ENCODE data around the gene ZDHHC14.

ZDHHC14 gene

DNA sequence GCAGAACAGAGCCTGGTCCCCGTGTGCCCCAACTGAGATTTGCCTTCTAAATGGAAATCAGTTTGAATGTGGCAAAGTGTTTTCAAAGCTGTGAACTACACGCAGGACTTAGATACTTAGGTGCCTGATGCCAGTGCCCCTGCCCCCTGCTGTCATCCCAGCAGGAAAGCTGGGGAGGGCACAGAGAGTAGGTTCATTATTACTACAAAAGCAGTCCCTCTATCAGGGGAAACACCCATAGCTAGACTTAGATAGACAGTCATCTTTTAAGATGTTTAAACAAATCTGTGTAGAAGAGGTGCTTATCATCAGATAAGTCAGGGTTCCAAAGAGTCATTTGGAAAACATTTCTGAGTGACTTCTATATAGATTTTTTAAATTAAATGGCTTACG is 287.0 kb downstream of the ZDHHC14 start:
- no peak for DNase-seq (ENCODE audit: low spot score)

- no peak for DNase-seq (ENCODE audit: low spot score)
Observed at GRCh38 chr6:157668713-157669112, 287.7 kb downstream of the ZDHHC14 start.

- no peak for DNase-seq (ENCODE audit: low spot score)
Observed at GRCh38 chr6:157669323-157669722, 288.3 kb downstream of the ZDHHC14 start.

- no peak for DNase-seq (ENCODE audit: low spot score)
Observed at GRCh38 chr6:157669747-157670216, 288.8 kb downstream of the ZDHHC14 start.

GRCh38 chr6:157670466-157671186 is 289.6 kb downstream of the ZDHHC14 start:
- no peak for DNase-seq (ENCODE audit: low spot score)

- DNase-seq (ENCODE audit: low spot score) = no peak
Observed at GRCh38 chr6:157672726-157673412, 291.9 kb downstream of the ZDHHC14 start.

DNA sequence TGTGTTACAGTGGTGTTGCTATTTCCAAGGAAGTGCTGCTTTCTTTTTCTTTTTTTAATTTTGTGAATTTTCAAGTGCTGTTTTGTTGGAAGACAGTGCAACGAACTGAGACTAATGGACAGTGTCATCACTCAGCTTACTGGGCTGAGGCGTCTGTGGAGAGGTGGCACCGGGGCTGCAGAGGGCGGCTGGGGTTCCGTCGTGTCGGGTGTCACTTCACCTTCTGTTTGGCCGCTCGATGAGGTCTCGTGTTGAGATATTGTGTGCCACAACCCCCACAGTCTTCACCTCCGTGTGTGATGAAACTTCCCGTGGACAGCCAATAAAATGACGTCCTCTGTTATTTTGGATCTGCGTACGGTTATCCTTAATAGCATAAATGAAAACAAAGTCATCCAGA is 292.6 kb downstream of the ZDHHC14 start:
- no peak for DNase-seq (ENCODE audit: low spot score)

DNA sequence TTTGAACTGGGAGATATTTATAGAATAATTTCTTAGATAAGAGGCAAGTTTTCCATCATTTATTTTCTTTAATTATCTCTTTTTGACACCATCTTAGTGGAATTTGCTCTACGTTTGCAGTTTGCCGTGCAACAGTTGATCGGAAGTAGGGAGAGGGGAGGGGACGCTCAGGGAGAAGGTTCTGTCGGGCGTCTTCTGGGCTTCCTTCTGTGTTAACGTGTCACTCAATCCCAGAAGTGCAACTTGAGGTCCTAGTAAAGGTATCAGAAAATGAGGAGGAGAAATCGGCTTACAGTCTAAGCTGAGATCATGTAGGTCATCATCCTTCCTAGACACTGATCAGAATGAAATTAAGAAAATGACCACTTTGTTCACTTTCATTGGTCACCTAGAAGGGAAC is 293.1 kb downstream of the ZDHHC14 start:
- no peak for DNase-seq (ENCODE audit: low spot score)

GRCh38 chr6:157675831-157676230 is 294.8 kb downstream of the ZDHHC14 start:
- DNase-seq (ENCODE audit: low spot score) = no peak

- DNase-seq (ENCODE audit: low spot score) = no peak
Observed at GRCh38 chr6:157676241-157676640, 295.3 kb downstream of the ZDHHC14 start.

DNA sequence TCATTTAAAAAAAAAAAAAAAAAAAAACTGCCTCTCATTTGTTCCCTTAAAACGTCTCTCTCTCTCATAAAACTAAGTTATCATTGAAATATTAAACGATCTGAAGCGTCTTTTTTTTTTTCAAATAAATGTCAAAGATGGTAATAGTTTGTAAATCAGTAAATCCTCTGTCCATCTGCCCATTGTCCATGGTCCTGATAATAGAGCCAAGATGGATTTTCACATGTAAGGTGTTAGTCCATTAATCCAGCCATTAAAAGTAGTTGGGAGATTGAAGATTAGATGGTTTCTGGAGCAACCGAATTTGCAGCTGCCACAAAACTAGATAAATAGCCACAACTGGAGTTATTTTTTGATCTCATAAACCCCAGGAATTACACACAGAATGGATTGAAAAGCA is 296.2 kb downstream of the ZDHHC14 start:
- no peak for DNase-seq (ENCODE audit: low spot score)

GRCh38 chr6:157679605-157680580 is 298.9 kb downstream of the ZDHHC14 start:
- DNase-seq (ENCODE audit: low spot score) = no peak

DNA sequence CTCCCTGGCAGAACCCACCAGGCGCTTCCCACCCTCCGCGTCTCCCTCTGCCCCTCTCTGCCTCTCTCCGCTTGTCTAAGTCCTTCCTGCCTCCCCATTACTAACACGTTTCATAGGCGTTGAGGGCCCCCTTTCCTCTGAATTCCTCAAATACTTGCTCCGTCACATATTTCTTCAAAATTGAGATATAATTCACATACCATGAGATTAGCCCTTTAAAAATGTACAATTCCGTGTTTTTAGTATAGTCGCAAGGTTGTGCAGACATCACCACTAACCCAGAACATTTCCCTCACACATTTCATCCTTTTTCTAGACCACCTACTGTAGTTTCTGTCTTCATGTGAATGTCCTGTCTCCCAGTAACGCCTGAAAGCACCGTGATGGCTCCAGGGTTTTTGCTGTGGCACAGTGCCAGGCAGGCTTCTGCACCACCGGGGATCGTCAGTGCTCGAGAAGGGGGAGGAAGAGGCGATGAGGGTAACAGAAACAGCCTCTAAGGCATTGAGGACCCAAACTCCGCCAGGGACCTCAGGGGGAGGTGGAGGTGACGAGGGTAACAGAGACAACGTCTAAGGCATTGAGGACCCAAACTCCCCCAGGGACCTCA is 300.2 kb downstream of the ZDHHC14 start:
- no peak for DNase-seq (ENCODE audit: low spot score)

DNA sequence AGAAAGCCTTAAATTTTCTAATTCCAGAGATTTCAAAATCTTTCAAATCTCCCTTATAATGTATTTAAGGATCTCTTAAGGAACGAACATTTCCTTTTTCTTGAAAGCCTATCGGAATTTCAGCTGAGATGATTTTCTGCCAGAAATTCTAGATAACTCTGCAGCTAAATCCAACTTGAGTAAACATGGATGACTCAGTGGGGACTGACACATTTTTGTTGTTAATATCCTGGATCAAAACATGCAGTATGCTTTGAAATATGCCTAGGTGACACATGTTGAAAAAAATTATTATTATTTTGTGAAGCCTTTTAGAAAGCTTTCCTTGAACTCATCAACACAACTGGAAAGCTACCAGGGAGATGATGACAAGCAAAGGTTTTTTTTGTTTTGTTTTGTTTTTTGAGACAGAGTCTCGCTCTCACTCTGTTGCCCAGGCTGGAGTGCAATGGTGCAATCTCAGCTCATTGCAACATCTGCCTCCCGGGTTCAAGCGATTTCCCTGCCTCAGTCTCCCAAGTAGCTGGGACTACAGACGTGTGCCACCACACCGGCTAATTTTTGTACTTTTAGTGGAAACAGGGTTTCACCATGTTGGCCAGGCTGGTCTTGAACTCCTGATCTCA is 302.0 kb downstream of the ZDHHC14 start:
- DNase-seq (ENCODE audit: low spot score) = no peak

DNA sequence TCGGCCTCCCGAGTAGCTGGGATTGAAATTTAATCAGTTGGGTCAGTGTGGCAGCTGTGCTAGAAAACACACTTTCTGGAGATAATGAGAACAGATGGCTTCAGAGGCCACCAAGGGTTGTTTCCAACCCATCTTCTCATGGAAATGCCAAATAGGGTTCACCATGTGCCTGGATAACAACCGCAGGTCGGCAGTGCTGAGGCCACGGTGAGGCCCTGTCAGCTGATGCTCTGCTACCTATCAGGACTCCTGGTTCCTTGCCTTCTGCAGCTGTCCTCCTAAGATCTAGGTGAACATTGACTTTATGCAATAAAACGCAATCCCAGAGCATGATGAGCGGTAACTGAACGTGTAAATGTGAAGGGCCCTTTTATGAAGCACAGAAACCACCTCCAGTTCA is 302.7 kb downstream of the ZDHHC14 start:
- no peak for DNase-seq (ENCODE audit: low spot score)

- DNase-seq (ENCODE audit: low spot score) = no peak
Observed at GRCh38 chr6:157684620-157685299, 303.8 kb downstream of the ZDHHC14 start.

GRCh38 chr6:157685596-157686280 is 304.7 kb downstream of the ZDHHC14 start:
- DNase-seq (ENCODE audit: low spot score) = no peak

- no peak for DNase-seq (ENCODE audit: low spot score)
Observed at GRCh38 chr6:157688275-157688959, 307.4 kb downstream of the ZDHHC14 start.

DNA sequence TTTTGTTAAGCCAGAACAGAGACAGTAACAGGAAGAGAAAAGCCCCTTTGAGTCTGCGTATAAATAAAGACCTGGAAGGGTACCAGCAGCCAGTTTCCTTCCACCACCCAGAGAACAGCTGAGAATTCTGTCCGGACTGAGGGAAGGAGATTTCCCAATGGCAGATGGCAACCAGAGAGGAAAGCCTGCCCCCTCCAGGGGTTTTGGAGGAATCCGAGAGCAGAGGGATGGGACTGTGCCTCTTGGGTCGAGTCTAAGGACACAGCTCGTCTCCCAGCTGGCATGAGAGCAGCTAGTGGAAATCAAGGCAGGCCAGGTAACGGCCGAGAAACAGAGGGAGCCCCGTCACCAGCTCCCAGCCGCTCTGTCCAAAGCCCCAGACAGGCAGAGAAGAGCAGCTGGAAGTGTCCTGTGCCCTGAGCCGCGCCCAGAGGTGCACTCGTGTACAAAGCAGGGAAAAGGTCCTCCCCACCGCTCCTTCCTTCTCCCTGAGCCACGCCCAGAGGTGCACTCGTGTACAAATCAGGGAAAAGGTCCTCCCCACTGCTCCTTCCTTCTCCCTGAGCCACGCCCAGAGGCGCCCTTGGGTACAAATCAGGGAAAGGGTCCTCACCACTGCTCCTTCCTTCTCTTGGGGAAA is 308.1 kb downstream of the ZDHHC14 start:
- DNase-seq (ENCODE audit: low spot score) = no peak
